ENCODE measurements around the gene HMG20A.

- TF ChIP-seq, protein P1, sequence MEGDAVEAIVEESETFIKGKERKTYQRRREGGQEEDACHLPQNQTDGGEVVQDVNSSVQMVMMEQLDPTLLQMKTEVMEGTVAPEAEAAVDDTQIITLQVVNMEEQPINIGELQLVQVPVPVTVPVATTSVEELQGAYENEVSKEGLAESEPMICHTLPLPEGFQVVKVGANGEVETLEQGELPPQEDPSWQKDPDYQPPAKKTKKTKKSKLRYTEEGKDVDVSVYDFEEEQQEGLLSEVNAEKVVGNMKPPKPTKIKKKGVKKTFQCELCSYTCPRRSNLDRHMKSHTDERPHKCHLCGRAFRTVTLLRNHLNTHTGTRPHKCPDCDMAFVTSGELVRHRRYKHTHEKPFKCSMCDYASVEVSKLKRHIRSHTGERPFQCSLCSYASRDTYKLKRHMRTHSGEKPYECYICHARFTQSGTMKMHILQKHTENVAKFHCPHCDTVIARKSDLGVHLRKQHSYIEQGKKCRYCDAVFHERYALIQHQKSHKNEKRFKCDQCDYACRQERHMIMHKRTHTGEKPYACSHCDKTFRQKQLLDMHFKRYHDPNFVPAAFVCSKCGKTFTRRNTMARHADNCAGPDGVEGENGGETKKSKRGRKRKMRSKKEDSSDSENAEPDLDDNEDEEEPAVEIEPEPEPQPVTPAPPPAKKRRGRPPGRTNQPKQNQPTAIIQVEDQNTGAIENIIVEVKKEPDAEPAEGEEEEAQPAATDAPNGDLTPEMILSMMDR (IDR thresholded peaks at IDR 0.05) = peak in 1 of 5 experiments; percentile 19
- TF ChIP-seq EP300 (IDR thresholded peaks at IDR 0.05) = peak in 1 of 2 donors; percentile 24
Measured at GRCh38 chr15:77497110-77497737, 76.5 kb downstream of the HMG20A start.
